Dedifferentiated amniotic fluid mesenchymal stem cell (primary cell): ENCODE results near the gene DNAJC12.
A peak's percentile ranks its signal among the peaks of the same experiment; 100 is the strongest.
"Not testable (repeated sequence)": the region's sequence is repeated elsewhere in the genome, so short reads cannot be mapped to it uniquely, and the experiment has no call there.

Experiments used
- DNase-seq: peaks from one replicate; pipeline ENCODE4 v3.0.0-alpha.2; 2016; ENCODE audit errors: extremely low spot score

Gene DNAJC12

DNA sequence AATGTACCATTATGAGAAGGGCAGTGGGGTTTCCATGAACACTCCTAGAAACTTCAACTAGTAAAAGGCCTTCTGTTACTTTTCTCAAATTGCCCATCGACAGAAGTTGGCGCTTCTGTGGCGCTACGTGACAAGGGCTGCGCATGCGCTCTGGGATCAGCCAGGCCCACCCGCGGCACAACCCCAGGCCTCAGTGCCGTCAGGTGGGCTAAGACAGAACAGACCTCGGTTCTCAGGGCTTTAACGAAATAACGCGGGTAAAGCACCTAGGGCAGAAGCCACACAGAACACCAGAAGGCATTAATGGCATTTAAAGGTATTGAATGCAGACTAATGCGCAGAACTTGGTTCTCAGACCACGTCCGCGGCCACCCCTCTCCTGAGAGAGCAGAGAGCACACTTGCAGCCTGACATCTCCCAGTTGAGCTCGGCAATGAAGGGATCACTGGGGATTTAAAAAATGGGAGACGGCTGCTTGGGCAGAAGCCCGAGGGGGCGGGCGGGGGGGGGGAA is 74.4 kb downstream of the DNAJC12 start:
- DNase-seq, result peak; percentile 39

DNA sequence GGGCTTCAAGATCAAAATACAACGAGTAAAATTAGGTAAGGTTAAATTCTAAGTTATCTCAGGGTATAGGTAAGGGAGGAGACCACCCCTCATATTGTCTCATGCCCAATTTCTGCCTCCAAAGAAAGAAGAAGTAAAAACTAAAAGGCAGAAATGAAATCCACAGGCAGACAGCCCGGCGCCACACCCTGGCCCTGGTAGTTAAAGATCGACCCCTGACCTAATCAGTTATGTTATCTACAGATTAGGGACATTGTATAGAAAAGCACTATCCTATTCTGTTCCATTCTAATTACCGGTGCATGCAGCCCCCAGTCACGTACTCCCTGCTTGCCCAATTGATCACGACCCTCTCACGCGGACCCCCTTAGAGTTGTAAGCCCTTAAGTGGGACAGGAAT is 75.4 kb downstream of the DNAJC12 start:
- not testable (repeated sequence) for DNase-seq

DNA sequence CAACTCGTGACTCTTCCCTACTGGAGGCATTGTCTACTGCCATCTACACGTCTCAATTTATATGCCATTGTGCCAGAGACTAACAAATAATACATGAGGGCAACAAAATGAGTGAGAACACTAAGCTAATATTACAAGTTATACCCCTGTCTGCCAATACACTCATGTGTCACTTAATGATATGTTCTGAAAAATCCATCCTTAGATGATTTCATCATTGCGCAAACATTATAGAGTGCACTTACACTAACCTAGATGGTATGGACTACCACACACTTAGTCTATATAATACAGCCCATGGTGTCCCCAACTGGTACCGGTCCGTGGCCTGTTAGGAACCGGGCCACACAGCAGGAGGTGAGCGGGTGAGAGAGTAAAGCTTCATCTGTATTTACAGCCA is 77.7 kb downstream of the DNAJC12 start:
- no peak for DNase-seq
